GM23338 (cell line): Measurements from ENCODE around the gene PAXX.

ENCODE experiments used
- CTCF ChIP-seq, 2 experiments: fragments of 200-600 bp in 1 of 2; sonication (generic) in 1 of 2; conservative IDR thresholded peaks; 2 replicates each; pipeline versions ENCODE4 v1.5.1 to v1.6.1; 2016 to 2017; ENCODE audit warnings: antibody characterized with exemption in 2 of 2, low read depth in 2 of 2, mild to moderate bottlenecking in 2 of 2, moderate library complexity in 1 of 2
- ETS1 ChIP-seq: IDR thresholded peaks from 2 replicates; pipeline ENCODE4 v1.6.1; 2016; ENCODE audit warnings: antibody characterized with exemption
- EZH2 ChIP-seq: fragments of 200-600 bp; sonication (generic); IDR thresholded peaks from one replicate; pipeline ENCODE4 v1.8.0; 2017; ENCODE audit warnings: antibody characterized with exemption, mild to moderate bottlenecking, low read depth; ENCODE audit not compliant: unreplicated experiment
- EZH2phosphoT487 ChIP-seq: fragments of 200-600 bp; sonication (generic); IDR thresholded peaks from one replicate; pipeline ENCODE4 v1.8.1; 2018; ENCODE audit warnings: antibody characterized with exemption; ENCODE audit not compliant: unreplicated experiment
- POLR2AphosphoS5 ChIP-seq: IDR thresholded peaks from 2 replicates; pipeline ENCODE4 v1.6.1; 2016; ENCODE audit warnings: antibody characterized with exemption, low read depth
- REST ChIP-seq: IDR thresholded peaks from one replicate; pipeline ENCODE4 v1.6.1; 2018; ENCODE audit warnings: antibody characterized with exemption; ENCODE audit not compliant: unreplicated experiment

GRCh38 chr9:137012694-137013570 lies 20.7 kb downstream of the PAXX start:
- TF ChIP-seq CTCF (conservative IDR thresholded peaks at IDR 0.05; ENCODE audit: low read depth in 2 of 2) (no peak), REST (no peak), POLR2AphosphoS5 (no peak), EZH2phosphoT487 (no peak), EZH2 (no peak), ETS1 (no peak)
